ENCODE results near the gene SEPTIN3.

SEPTIN3 gene

GRCh38 chr22:42016111-42016510 is 46.9 kb downstream of the SEPTIN3 start:
- no peak for DNase-seq (ENCODE audit: low read depth)

- DNase-seq (ENCODE audit: low read depth) = no peak
Measured at GRCh38 chr22:42018224-42018623, 49.0 kb downstream of the SEPTIN3 start.
